Measurements from ENCODE around the gene HYLS1. TPM values are rescaled to one million over a fixed set of nuclear protein-coding genes. Genes with fewer than 3 reads are reported as not detected.

Gene HYLS1
- total RNA-seq, 4 donors from 2014 or later, result 4.2 to 9.8 (median 6.4) TPM

DNA sequence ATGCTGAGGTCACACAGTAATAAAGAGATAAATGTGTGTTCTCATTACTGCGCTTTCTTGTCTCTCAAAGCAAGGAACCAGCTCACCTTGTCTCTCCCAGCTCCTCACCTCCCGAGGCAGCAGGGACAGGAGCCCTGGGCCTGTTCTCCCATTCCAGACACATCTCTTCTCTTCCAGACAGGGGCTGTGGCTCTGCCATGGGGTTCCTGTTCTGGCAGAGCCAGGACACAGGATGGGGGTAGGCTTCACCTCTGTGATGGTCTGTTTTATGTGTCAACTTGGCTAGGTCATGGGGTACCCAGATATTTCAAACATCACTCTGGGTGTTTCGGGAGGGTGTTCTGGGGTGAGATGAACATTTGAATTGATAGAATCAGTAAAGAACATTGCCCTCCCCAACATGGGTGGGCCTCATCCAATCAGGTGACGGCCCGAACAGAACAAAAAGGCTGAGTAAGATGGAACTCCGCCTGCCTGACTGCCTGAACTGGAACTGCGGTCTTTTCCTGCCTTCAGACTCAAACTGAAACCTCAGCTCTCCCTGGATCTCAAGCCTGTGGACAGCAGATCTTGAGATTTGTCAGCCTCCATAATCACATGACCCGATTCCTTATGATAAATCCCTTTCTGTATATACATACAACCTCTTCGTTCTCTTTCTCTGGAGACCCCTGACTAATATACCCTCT, 56.3 kb downstream of the HYLS1 start:
- WGBS, 2 donors (ENCODE audit: low coverage in 1 of 2), result 88 to 98% methylated on average over 7 to 9 of the region's 9 CpGs
- TF ChIP-seq, protein P1, sequence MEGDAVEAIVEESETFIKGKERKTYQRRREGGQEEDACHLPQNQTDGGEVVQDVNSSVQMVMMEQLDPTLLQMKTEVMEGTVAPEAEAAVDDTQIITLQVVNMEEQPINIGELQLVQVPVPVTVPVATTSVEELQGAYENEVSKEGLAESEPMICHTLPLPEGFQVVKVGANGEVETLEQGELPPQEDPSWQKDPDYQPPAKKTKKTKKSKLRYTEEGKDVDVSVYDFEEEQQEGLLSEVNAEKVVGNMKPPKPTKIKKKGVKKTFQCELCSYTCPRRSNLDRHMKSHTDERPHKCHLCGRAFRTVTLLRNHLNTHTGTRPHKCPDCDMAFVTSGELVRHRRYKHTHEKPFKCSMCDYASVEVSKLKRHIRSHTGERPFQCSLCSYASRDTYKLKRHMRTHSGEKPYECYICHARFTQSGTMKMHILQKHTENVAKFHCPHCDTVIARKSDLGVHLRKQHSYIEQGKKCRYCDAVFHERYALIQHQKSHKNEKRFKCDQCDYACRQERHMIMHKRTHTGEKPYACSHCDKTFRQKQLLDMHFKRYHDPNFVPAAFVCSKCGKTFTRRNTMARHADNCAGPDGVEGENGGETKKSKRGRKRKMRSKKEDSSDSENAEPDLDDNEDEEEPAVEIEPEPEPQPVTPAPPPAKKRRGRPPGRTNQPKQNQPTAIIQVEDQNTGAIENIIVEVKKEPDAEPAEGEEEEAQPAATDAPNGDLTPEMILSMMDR (IDR thresholded peaks at IDR 0.05), result no peak
- no peak for TF ChIP-seq POLR2AphosphoS5 (IDR thresholded peaks at IDR 0.05)
- no peak for TF ChIP-seq EP300 (IDR thresholded peaks at IDR 0.05)
- TF ChIP-seq POLR2A (IDR thresholded peaks at IDR 0.05), result no peak
- Histone ChIP-seq H3K36me3 (no peaks in the 10 kb centered on the region), H3K4me3 (no peak overlapping the region), H3K4me1 (peaks cover 0 to 8% (median 5%) of the 10 kb centered on the region in 3 donors), H3K27ac (no peak overlapping the region), H3K9me3 (no peaks in the 10 kb centered on the region), H3K27me3 (no peaks in the 10 kb centered on the region)
- ATAC-seq, result no peak

DNA sequence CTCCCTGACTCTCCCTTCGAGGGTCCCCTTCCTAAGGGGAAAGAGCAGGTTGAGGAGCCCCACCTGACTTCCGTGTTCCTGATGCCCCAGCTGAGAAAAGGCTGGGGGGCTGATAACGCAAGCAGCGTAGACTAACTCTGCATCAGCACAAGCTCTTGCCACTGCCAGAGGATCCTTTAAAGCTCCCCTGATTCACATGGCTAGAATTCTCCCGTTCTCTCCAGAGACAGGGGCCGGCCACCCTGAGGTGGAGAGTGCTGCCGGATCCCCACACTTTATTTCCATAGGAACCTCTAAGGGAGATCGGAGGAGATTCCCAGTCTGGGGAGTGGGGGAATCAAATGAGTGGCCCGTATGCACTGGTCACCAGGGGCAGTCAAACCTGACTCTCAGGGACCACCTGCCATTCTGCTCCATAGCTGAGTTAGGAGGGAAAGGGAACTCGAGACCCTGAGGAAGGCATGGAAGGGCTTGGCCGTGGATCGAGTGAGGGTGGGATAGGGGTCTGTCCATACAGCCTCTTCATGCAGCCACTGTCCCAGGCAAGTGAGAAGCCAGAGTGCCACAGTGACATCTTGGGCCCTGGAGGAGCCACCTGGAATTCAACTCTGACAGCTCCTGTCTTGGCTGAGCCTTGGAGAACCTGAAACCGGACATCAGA, 57.0 kb downstream of the HYLS1 start:
- no peak overlapping the region for H3K27ac ChIP-seq
- 81 to 88% methylated on average over 3 to 5 of the region's 13 CpGs for WGBS, 2 donors (ENCODE audit: low coverage in 1 of 2)
- no peak overlapping the region for H3K4me3 ChIP-seq
- ATAC-seq, result no peak
- no peaks in the 10 kb centered on the region for H3K36me3 ChIP-seq
- no peaks in the 10 kb centered on the region for H3K27me3 ChIP-seq
- TF ChIP-seq POLR2AphosphoS5 (IDR thresholded peaks at IDR 0.05), result no peak
- TF ChIP-seq, protein P1 (IDR thresholded peaks at IDR 0.05), result no peak
- TF ChIP-seq EP300 (IDR thresholded peaks at IDR 0.05), result no peak
- no peak for TF ChIP-seq POLR2A (IDR thresholded peaks at IDR 0.05)
- H3K9me3 ChIP-seq, result no peaks in the 10 kb centered on the region
- peaks cover 0 to 1% (median 0%) of the 10 kb centered on the region in 3 donors for H3K4me1 ChIP-seq

DNA sequence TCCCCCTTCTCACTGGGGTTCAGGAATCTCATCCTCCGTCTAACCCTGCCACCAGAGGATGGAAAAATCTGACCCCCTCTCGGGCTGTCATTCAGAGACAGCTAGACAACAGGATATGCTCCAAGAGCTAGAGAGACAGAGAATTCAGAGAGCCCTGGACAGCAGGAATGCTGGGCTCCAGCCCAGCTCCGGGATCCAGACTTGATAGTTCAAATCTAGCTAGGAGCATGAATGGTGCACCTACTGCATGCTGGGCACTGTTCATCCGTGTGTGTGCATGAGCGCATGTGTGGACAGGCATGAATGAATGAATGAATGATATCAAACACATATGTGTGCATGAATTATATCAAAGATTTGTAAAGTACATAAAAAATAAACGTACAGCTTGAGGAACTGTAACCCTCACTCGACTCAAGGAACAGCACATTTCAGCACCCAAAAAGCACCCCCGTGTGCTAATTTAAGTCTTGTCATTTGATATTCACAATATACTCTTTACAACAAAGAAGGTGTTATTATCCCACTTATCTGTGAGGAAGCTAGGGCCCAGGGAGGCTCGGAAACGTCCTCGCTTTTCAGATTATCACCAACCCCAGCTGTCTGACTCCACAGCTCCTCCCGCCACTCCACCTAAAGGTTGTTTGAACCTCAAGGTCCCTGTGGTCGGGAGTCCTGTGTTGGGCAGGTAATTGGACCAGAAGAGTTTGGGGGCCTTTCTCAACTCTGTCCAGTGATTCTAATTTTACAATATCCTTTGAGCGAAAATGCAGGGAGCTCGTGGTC, 57.7 kb downstream of the HYLS1 start:
- Histone ChIP-seq H3K36me3 (no peaks in the 10 kb centered on the region), H3K27me3 (no peaks in the 10 kb centered on the region), H3K9me3 (no peaks in the 10 kb centered on the region), H3K27ac (no peak overlapping the region), H3K4me3 (no peak overlapping the region), H3K4me1 (no peaks in the 10 kb centered on the region)
- no peak for TF ChIP-seq EP300 (IDR thresholded peaks at IDR 0.05)
- no peak for TF ChIP-seq POLR2A (IDR thresholded peaks at IDR 0.05)
- TF ChIP-seq POLR2AphosphoS5 (IDR thresholded peaks at IDR 0.05), result no peak
- TF ChIP-seq, protein P1 (IDR thresholded peaks at IDR 0.05), result no peak
- ATAC-seq, result no peak
- WGBS, 2 donors (ENCODE audit: low coverage in 1 of 2), result 69 to 84% methylated on average over 11 to 12 of the region's 15 CpGs

DNA sequence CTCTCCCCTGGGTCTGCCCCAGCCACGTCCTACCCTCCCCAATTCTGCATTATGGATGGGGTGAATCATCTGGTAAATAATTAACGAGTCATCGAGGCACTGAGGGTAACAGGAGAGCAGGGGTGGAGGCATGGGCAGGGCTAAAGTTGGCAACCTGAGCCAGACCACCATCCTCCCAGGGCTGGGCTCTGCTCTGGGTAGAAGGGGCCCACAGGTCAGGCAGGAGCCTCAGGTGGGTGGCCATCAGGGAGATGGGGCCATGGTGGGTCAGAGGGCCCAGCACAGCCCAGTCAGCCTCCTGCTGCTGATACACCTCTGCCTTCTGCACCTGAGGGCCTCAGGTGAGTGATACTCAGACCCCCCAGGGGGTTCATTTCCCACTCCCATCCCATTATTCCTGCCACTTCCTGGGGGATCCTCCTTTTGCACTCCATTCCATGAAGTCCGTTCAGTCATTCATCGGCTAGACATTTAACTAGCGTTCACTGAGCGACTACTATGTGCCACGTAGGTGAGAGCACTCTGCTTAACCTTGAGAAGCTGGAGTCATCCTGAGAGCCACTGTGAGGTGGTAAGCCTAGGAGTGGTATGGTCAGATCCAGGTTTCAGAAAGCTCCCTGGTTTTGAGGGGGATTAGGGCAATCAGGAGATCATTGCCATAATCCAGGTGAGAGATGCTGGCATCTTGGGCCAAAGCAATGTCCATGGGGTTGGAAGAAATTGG, 58.5 kb downstream of the HYLS1 start, which contains the start of gene VSIG10L2:
VSIG10L2 (plus strand) TSS at position 248 of the 724 bp plus-strand sequence; CDS start at position 260, 12 bp downstream.
- no peak within 1 kb of the TSS for H3K4me3 ChIP-seq
- no peak within 1 kb of the TSS for H3K27ac ChIP-seq
- WGBS, 2 donors (ENCODE audit: low coverage in 1 of 2), result 92 to 97% methylated on average over 6 to 7 of the region's 8 CpGs
- H3K27me3 ChIP-seq, result no peaks in the 10 kb centered on the region
- TF ChIP-seq POLR2A (IDR thresholded peaks at IDR 0.05) (no peak), EP300 (IDR thresholded peaks at IDR 0.05) (no peak), POLR2AphosphoS5 (IDR thresholded peaks at IDR 0.05) (no peak)
- TF ChIP-seq, protein P1 (IDR thresholded peaks at IDR 0.05), result no peak
- no peaks in the 10 kb centered on the region for H3K36me3 ChIP-seq
- H3K9me3 ChIP-seq, result no peaks in the 10 kb centered on the region
- H3K4me1 ChIP-seq, result peaks cover 0 to 6% (median 4%) of the 10 kb centered on the region in 3 donors
- ATAC-seq, result no peak
